ENCODE results near the gene ACOT4.

Gene ACOT4

DNA sequence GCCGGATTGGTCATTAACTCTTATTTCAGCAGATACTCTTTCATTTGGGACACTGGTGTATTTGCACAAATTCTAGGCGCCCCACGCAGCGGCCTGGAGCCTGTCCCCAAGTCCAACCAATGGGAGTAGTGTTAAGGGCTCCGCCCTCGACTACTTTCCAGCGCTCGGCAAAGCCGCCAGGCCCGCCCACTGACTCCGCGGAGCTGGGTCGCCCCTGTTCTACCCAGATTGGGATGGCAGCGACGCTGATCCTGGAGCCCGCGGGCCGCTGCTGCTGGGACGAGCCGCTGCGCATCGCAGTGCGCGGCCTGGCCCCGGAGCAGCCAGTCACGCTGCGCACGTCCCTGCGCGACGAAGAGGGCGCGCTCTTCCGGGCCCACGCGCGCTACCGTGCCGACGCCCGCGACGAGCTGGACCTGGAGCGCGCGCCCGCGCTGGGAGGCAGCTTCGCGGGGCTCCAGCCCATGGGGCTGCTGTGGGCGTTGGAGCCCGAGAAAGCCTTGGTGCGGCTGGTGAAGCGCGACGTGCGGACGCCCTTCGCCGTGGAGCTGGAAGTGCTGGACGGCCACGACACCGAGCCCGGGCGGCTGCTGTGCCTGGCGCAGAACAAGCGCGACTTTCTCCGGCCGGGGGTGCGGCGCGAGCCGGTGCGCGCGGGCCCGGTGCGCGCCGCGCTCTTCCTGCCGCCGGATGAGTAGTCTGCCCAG, 20.8 kb downstream of the ACOT4 start, which contains the start of gene ACOT6 (continued):
- no peak for TF ChIP-seq ZNF555 (tag by site-specific recombination; conservative IDR thresholded peaks at IDR 0.05)
- no peak for TF ChIP-seq KLF1 (tag by site-specific recombination; IDR thresholded peaks at IDR 0.05)
- no peak for TF ChIP-seq ZNF23 (tag by site-specific recombination; IDR thresholded peaks at IDR 0.05; ENCODE audit: borderline replicate concordance)
- TF ChIP-seq ZNF391 (tag by site-specific recombination; IDR thresholded peaks at IDR 0.05; ENCODE audit: borderline replicate concordance, low read depth): no peak

- H3K4me3 ChIP-seq (ENCODE audit: low read depth, low read length): peak overlapping the region; percentile 57
- no peaks in the 10 kb centered on the region for H3K36me3 ChIP-seq (ENCODE audit: control insufficient read depth in 2 of 2, insufficient read depth in 1 of 2, low read length in 2 of 2)
- POLR2A ChIA-PET: interaction anchor here (0.6 to 2.1 kb wide), 4 partner anchors 21 to 44 kb away, joined by 3 to 6 read pairs (median 4); partner anchors contain the start of genes ACOT2 and ACOT4
- no peaks in the 10 kb centered on the region for H3K4me1 ChIP-seq (ENCODE audit: control insufficient read depth, insufficient read depth, low read length)
- CTCF ChIA-PET: interaction anchor here (0.6 to 1.0 kb wide), 2 partner anchors 122 to 1192 kb away, joined by 3 read pairs; partner anchors contain the start of gene RIOX1
- no peaks in the 10 kb centered on the region for H3K9me3 ChIP-seq (ENCODE audit: control insufficient read depth, insufficient read depth, low read depth, low read length)
- TF ChIP-seq ZBTB17 (tag by site-specific recombination; IDR thresholded peaks at IDR 0.05) (peak; percentile 60), MZF1 (tag by site-specific recombination; IDR thresholded peaks at IDR 0.05; ENCODE audit: borderline replicate concordance) (no peak)
- H3K27ac ChIP-seq (ENCODE audit: extremely low read depth, low read depth, low read length): no peak overlapping the region; the same call in 1 of the 2 replicates
Observed at GRCh38 chr14:73613046-73613383, 21.3 kb downstream of the ACOT4 start.

GRCh38 chr14:73613419-73613963, 21.8 kb downstream of the ACOT4 start:
- no peaks in the 10 kb centered on the region for H3K4me1 ChIP-seq (ENCODE audit: control insufficient read depth, insufficient read depth, low read length)
- no peak for TF ChIP-seq SALL2 (tag by site-specific recombination; IDR thresholded peaks at IDR 0.05; ENCODE audit: borderline replicate concordance)
- no peak for TF ChIP-seq EGR2 (tag by site-specific recombination; IDR thresholded peaks at IDR 0.05; ENCODE audit: low read depth)
- no peak for TF ChIP-seq ZNF138 (tag by site-specific recombination; IDR thresholded peaks at IDR 0.05; ENCODE audit: borderline replicate concordance)
- TF ChIP-seq YY2 (tag by site-specific recombination; IDR thresholded peaks at IDR 0.05): no peak
- TF ChIP-seq ZNF112 (tag by site-specific recombination; IDR thresholded peaks at IDR 0.05): no peak
- no peak for TF ChIP-seq HOXC10 (CRISPR knock-in tag; IDR thresholded peaks at IDR 0.05)
- TF ChIP-seq ZNF362 (tag by site-specific recombination; IDR thresholded peaks at IDR 0.05): no peak
- no peak for TF ChIP-seq ZNF596 (tag by site-specific recombination; IDR thresholded peaks at IDR 0.05)
- no peak for TF ChIP-seq ZNF792 (tag by site-specific recombination; IDR thresholded peaks at IDR 0.05)
- no peak for TF ChIP-seq ZNF544 (tag by site-specific recombination; IDR thresholded peaks at IDR 0.05)
- TF ChIP-seq ZNF211 (tag by site-specific recombination; IDR thresholded peaks at IDR 0.05; ENCODE audit: low read depth): no peak
- no peak for TF ChIP-seq ZNF473 (tag by site-specific recombination; IDR thresholded peaks at IDR 0.05)
- TF ChIP-seq ZNF549 (tag by site-specific recombination; IDR thresholded peaks at IDR 0.05): no peak
- no peak for TF ChIP-seq ZNF174 (tag by site-specific recombination; IDR thresholded peaks at IDR 0.05)
- TF ChIP-seq ZNF350 (tag by site-specific recombination; IDR thresholded peaks at IDR 0.05): no peak
- H3K9me3 ChIP-seq (ENCODE audit: control insufficient read depth, insufficient read depth, low read depth, low read length): no peaks in the 10 kb centered on the region
- ChIA-PET POLR2A (interaction anchor here (0.6 to 2.1 kb wide), 3 partner anchors 24 to 45 kb away, joined by 3 to 6 read pairs (median 5); partner anchors contain the start of gene ACOT2), CTCF (interaction anchor here (0.6 to 1.0 kb wide), 2 partner anchors 123 to 1193 kb away, joined by 3 read pairs; partner anchors contain the start of gene RIOX1)
- H3K36me3 ChIP-seq (ENCODE audit: control insufficient read depth in 2 of 2, insufficient read depth in 1 of 2, low read length in 2 of 2): no peaks in the 10 kb centered on the region
- no peak overlapping the region for H3K4me3 ChIP-seq (ENCODE audit: low read depth, low read length)
- H3K27ac ChIP-seq (ENCODE audit: extremely low read depth, low read depth, low read length): no peak overlapping the region
